HUES6 (cell line): Measurements from ENCODE around the gene PREB.
"Not testable (repeated sequence)": the region's sequence is repeated elsewhere in the genome, so short reads cannot be mapped to it uniquely, and the experiment has no call there.

Source experiments
- H3K27ac ChIP-seq: 2 replicates; pipeline ENCODE4 v1.7.0; 2013; ENCODE audit warnings: low read depth, mild to moderate bottlenecking, low read length, inconsistent platforms
- H3K27me3 ChIP-seq: 2 replicates; pipeline ENCODE4 v1.6.1; 2013; ENCODE audit warnings: low read length; ENCODE audit not compliant: control insufficient read depth, insufficient read depth
- H3K36me3 ChIP-seq: 2 replicates; pipeline ENCODE4 v1.6.1; 2013; ENCODE audit warnings: low read length; ENCODE audit not compliant: control insufficient read depth, insufficient read depth
- H3K4me1 ChIP-seq: 2 replicates; pipeline ENCODE4 v1.6.1; 2013; ENCODE audit warnings: low read length; ENCODE audit not compliant: control insufficient read depth, insufficient read depth
- H3K4me3 ChIP-seq: 2 replicates; pipeline ENCODE4 v1.5.1; 2013; ENCODE audit warnings: low read depth, low read length
- H3K9ac ChIP-seq: one replicate; pipeline ENCODE4 v1.6.1; 2013; ENCODE audit warnings: mild to moderate bottlenecking, low read length
- H3K9me3 ChIP-seq: 2 replicates; pipeline ENCODE4 v1.6.1; 2013; ENCODE audit warnings: low read depth, low read length; ENCODE audit not compliant: control insufficient read depth, insufficient read depth

Gene PREB

DNA sequence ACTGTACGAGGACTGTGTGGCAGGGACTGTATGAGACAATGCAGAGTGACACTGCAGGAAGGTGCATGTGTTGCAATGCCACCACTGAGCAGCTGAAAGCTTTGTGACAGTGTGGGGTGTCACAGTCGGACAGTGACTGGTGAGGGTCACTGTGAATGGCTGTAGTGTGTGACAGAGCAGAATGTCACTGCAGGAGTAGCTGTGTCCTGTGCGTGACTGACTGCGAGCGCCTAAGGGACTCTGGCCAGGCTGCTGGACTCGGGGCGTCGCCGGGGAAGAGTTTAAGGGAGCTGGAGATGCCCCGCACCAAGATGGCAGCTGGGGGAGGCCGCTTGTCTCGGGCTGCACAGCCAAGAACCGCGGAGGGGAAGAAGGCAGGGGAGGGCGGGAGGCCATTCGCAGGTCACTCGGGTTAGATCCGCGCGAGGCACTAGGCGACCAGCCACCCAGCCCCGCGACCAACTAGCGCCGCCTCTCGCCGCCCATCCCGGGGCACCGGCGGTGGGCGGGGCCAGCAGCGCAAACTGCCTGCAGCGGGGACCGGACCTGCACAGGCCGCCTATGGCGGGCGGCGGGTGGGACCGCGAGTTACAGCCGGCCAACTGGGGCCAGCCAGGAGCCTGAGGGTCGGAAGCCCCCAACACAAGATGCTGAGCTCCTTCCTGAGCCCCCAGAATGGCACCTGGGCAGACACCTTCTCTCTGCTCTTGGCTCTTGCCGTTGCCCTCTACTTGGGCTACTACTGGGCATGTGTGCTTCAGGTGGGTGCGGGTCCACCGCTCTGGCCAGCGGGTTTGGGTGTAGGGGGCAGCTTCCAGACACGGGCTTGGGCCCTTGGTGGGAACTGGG, 10.9 kb downstream of the PREB start, which contains the start of gene ABHD1:
Gene ABHD1, plus strand, starts transcription at position 514 of the 849 bp plus-strand sequence. Its CDS starts 134 bp downstream, at position 648.
- Histone ChIP-seq H3K27me3 (peaks cover 61% of the 10 kb centered on the region), H3K4me3 (peak within 1 kb of the TSS; percentile 70), H3K9me3 (no peaks in the 10 kb centered on the region), H3K4me1 (peaks cover 10% of the 10 kb centered on the region), H3K36me3 (no peaks in the 10 kb centered on the region), H3K27ac (no peak within 1 kb of the TSS), H3K9ac (peak within 1 kb of the TSS; percentile 45)

DNA sequence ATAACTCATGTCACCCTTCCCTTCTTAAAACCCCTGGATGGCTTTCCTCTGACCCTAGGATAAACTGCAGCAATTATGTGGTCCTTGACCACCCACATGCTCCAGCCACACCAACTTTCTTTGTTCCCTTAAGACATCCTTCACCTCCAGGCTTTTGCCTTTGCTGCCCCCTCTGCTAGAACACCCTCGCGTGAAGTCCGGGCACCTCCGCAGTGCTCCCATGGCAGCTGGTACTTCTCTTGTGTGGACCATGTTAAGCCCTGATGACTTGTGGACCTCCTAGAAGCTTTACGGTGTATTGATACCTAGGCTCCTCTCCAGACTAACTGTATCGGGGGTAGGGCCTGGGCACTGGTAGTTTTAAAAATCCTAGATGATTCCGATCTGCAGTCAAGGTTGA, 11.6 kb downstream of the PREB start:
- H3K36me3 ChIP-seq = no peaks in the 10 kb centered on the region
- H3K4me1 ChIP-seq = peaks cover 17% of the 10 kb centered on the region
- H3K9me3 ChIP-seq = no peaks in the 10 kb centered on the region
- H3K9ac ChIP-seq = no peak overlapping the region
- no peak overlapping the region for H3K27ac ChIP-seq
- peaks cover 69% of the 10 kb centered on the region for H3K27me3 ChIP-seq
- peak overlapping the region; percentile 70; the same call in 1 of the 2 replicates for H3K4me3 ChIP-seq

DNA sequence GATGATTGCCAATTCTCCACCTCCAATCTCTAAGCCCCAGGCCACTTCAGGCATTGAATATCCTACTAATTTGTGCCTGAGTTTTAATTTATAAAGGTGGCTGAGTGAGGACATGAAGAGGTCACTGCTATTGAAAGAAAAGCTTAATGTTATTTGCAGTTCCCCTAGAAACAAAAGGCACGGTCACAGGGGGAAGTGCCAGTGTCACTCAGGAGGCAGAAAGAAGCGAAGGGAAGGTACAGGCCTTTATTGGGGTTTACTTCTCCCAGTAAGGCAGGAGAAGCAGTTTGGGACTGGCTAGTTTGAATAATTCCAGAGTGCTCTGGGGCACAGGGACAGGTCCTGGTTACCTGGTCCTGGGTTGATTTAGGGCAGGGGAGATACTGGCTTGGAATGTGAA, 12.5 kb downstream of the PREB start:
- H3K27ac ChIP-seq = no peak overlapping the region
- no peak overlapping the region for H3K4me3 ChIP-seq
- peaks cover 17% of the 10 kb centered on the region for H3K4me1 ChIP-seq
- H3K36me3 ChIP-seq = no peaks in the 10 kb centered on the region
- H3K27me3 ChIP-seq = peaks cover 78% of the 10 kb centered on the region
- no peak overlapping the region for H3K9ac ChIP-seq
- H3K9me3 ChIP-seq = no peaks in the 10 kb centered on the region

DNA sequence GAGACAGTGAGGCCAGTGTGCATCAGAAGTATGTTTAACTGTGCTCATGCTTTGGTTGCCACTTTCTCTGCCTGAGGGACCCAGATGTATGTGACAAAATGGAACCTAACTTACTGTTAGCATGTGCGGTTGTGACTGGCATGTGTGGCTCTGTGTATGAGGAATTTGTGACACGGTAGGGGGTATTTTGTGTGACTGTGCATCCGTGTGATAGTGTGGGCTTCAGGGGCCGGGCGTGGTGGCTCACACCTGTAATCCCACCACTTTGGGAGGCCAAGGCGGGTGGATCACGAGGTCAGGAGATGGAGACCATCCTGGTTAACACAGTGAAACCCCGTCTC, 15.1 kb downstream of the PREB start:
- H3K9me3 ChIP-seq, H3K9ac ChIP-seq, H3K27ac ChIP-seq, H3K36me3 ChIP-seq: not testable (repeated sequence)
- H3K27me3 ChIP-seq = peaks cover 76% of the 10 kb centered on the region
- H3K4me3 ChIP-seq = peak overlapping the region; percentile 49
- H3K4me1 ChIP-seq = peaks cover 17% of the 10 kb centered on the region

DNA sequence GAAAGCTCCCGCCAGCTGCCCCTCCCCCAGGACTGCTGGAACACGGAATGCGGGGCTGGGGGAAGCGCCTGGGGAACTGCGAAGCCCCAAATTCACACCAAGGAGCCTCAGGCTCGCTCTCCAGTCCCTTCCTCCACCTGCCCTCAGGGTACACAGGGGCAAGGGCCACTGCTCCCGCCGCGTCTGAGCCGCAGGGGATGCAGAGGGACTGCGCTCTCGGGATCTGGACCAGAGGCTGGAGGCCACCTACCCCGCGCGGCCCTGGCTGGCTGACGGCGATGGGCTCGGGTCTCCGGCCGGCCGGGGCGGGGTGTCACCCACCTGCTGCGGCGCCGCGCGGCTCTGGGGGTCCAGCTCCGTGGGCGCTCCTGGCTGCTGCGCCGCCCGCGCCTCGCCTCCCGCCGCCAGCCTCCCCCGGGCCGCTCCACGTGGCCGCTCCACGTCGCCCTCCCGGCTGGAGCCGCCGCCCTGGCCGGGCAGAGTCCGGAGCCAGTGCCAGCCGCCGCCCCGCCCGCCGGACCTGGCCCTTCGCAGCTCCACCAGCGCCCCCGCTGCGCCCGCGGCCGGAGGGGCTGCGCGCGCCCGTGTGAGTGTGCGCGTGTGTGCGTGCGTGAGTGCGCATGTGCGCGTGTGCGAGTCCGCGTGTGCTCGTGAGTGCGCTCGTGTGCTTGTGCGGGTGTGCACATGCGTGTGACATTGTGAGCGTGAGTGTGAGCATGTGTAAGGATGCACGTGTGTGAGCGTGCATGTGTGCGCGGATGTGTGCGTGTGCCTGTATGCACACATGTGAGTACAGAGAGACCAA, 15.7 kb downstream of the PREB start, which contains the start of gene CGREF1:
Gene CGREF1, minus strand, starts transcription at position 604 of the 805 bp plus-strand sequence. CDS start 14,762 bp downstream, outside the sequence.
- H3K4me3 ChIP-seq = peak within 1 kb of the TSS; percentile 49
- no peak within 1 kb of the TSS for H3K9ac ChIP-seq
- no peaks in the 10 kb centered on the region for H3K36me3 ChIP-seq
- peaks cover 70% of the 10 kb centered on the region for H3K27me3 ChIP-seq
- H3K4me1 ChIP-seq = peaks cover 12% of the 10 kb centered on the region
- no peak within 1 kb of the TSS for H3K27ac ChIP-seq
- no peaks in the 10 kb centered on the region for H3K9me3 ChIP-seq

DNA sequence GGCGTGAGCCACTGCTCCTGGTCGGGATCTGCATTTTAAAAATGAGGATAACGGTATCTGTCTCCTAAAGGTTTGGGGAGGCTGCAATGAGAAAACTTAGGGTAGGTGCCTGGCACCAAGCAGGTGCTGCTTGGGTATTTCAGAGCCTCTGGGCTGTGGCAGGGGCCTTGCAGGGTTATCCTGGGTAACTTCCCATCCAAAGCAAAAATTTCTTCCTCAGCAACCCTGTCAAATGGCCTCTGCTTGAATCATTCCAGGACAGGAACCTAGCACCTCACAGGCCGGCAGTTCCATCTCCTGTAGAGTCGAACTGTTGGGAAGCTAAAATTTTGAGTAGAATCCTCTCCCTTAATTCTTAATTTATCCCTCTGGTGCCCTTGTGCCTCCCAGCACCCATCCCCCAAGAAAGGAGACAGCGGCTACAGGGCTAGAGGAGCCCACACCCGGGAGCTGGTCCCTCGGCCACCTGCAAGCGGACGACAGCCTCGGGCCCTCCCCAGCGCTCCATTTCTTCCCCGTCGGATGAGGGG, 16.4 kb downstream of the PREB start:
- H3K9ac ChIP-seq = no peak overlapping the region
- H3K36me3 ChIP-seq = no peaks in the 10 kb centered on the region
- no peaks in the 10 kb centered on the region for H3K9me3 ChIP-seq
- H3K27ac ChIP-seq = no peak overlapping the region
- peak overlapping the region; percentile 49 for H3K4me3 ChIP-seq
- H3K27me3 ChIP-seq = peaks cover 63% of the 10 kb centered on the region
- H3K4me1 ChIP-seq = peaks cover 9% of the 10 kb centered on the region

DNA sequence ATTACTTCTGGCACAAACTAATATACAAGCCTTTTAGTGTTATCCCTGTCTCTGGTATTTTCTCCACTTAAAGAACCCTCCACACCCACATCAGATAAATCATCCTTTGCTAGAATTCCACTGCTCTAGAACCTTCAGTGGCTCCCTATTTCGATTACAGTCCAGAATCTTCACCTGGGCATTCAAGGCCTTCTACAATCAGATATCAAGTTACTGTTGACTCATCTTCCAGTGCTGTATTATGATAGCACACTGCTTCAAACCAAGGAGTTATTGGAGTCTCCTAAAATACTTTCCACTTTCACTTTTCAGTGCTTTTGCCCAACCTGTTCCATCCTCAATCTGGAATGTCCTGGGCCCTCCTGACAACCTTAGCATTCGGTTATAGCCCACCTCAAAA, 18.9 kb downstream of the PREB start:
- peaks cover 8% of the 10 kb centered on the region for H3K4me1 ChIP-seq
- H3K9ac ChIP-seq = no peak overlapping the region
- no peaks in the 10 kb centered on the region for H3K9me3 ChIP-seq
- no peak overlapping the region for H3K4me3 ChIP-seq
- no peaks in the 10 kb centered on the region for H3K36me3 ChIP-seq
- no peak overlapping the region for H3K27ac ChIP-seq
- peaks cover 38% of the 10 kb centered on the region for H3K27me3 ChIP-seq

DNA sequence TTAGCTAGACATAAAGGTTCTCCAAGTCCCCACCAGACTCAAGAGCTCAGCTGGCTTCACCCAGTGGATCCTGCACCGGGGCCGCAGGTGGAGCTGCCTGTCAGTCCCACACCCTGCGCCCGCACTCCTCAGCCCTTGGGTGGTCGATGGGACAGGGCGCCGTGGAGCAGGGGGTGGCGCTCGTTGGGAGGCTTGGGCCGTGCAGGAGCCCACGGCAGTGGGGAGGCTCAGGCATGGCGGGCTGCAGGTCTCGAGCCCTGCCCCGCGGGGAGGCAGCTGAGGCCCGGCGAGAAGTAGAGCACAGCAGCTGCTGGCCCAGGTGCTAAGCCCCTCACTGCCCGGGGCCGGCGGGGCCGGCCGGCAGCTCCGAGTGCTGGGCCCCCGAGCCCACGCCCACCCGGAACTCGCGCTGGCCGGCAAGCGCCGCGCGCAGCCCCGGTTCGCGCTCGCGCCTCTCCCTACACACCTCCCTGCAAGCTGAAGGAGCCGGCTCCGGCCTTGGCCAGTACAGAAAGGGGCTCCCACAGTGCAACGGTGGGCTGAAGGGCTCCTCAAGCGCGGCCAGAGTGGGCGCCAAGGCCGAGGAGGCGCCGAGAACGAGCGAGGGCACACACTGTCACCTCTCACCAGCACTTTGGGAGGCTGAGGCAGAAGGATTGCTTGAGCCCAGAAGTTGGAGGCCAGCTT, 22.9 kb downstream of the PREB start:
- not testable (repeated sequence) for H3K36me3 ChIP-seq, H3K9me3 ChIP-seq, H3K27ac ChIP-seq, H3K4me1 ChIP-seq, H3K9ac ChIP-seq, H3K4me3 ChIP-seq, H3K27me3 ChIP-seq

DNA sequence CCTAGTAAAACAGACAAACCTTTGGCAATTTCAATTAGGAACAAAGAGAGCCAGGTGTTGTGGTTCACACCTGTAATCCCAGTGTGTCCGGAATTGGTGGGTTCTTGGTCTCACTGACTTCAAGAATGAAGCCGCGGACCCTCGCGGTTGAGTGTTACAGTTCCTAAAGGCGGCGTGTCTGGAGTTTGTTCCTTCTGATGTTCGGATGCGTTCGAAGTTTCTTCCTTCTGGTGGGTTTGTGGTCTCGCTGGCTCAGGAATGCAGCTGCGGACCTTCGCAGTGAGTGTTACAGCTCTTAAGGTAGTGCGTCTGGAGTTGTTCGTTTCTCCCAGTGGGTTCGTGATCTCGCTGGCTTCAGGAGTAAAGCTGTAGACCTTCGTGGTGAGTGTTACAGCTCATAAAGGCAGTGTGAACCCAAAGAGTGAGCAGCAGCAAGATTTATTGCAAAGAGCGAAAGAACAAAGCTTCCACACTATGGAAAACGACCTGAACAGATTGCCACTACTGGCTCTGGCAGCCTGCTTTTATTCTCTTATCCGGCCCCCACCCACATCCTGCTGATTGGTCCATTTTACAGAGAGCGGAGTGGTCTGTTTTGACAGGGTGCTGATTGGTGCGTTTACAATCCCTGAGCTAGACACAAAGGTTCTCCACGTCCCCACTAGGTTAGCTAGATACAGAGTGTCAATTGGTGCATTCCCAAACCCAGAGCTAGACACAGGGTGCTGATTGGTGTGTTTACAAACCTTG, 23.7 kb downstream of the PREB start:
- not testable (repeated sequence) for H3K27ac ChIP-seq, H3K9ac ChIP-seq, H3K4me1 ChIP-seq, H3K9me3 ChIP-seq, H3K36me3 ChIP-seq, H3K4me3 ChIP-seq, H3K27me3 ChIP-seq

DNA sequence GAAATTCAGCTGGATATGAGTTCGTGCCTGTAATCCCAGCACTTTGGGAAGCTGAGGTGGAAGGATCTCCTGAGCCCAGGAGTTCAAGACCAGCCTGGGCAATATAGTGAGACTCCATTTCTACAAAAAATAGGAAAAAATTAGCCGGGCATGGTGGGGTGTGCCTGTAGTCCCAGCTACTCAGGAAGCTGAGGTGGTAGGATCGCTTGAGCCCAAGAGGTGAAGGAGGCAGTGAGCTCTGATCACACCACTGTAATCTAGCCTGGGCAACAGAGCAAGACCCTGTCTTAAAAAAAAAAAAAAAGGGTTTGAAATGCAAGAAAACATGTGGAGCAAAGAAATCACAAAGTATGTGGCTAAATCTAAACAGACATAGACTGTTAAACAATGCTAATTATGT, 25.4 kb downstream of the PREB start:
- Histone ChIP-seq H3K4me1 (no peaks in the 10 kb centered on the region), H3K27ac (no peak overlapping the region), H3K36me3 (no peaks in the 10 kb centered on the region)

More for the DNA sequence above, 25.4 kb downstream of the PREB start:
- Histone ChIP-seq H3K9ac (no peak overlapping the region), H3K9me3 (no peaks in the 10 kb centered on the region), H3K27me3 (no peaks in the 10 kb centered on the region), H3K4me3 (no peak overlapping the region)
